ENCODE data around the gene GALR1. TPM values are rescaled to one million over a fixed set of nuclear protein-coding genes. Genes with fewer than 3 reads are reported as not detected.

GALR1 gene
- total RNA-seq, 1 donor from 2014 or later: not detected

DNA sequence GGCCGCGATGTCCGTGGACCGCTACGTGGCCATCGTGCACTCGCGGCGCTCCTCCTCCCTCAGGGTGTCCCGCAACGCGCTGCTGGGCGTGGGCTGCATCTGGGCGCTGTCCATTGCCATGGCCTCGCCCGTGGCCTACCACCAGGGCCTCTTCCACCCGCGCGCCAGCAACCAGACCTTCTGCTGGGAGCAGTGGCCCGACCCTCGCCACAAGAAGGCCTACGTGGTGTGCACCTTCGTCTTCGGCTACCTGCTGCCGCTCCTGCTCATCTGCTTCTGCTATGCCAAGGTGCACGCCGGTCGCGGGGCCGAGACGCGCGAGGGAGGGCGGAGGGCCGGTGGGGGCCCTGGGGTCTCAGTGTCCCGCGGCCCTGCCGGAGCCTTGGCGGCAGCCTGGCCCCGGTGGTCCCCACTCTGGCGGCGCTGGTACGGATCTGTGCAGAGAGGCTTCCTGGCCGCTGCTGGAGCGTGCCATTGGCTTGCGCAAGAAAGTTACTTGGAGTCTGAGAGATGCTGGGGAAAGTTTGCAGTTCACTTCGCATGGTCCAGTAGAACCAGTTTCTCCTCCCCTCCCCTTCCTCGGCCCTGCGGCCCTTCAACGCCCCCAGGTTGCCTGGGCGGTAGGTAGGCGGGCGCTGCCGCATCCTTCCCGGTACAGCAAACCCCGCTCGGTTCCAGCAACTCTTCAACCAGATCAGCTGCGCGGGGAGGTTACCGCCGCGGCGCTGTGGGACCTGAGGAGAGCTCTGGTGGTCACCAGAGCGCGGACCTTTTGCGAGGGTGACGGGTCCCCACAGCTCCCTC lies 1.5 kb downstream of the GALR1 start:
- H3K27ac ChIP-seq: no peak overlapping the region
- intact Hi-C loops (cut with DNase I): no loop called here
- peaks cover 0 to 3% of the 10 kb centered on the region in 2 donors for H3K9me3 ChIP-seq
- no peaks in the 10 kb centered on the region for H3K36me3 ChIP-seq
- H3K27me3 ChIP-seq: peaks cover 9% of the 10 kb centered on the region
- no peak for DNase-seq (ENCODE audit: low spot score in 2 of 2)
- TF ChIP-seq CTCF (IDR thresholded peaks at IDR 0.05): no peak
- no peaks in the 10 kb centered on the region for H3K4me1 ChIP-seq
- H3K4me3 ChIP-seq: peak overlapping the region in 1 of 2 donors; percentile 55

DNA sequence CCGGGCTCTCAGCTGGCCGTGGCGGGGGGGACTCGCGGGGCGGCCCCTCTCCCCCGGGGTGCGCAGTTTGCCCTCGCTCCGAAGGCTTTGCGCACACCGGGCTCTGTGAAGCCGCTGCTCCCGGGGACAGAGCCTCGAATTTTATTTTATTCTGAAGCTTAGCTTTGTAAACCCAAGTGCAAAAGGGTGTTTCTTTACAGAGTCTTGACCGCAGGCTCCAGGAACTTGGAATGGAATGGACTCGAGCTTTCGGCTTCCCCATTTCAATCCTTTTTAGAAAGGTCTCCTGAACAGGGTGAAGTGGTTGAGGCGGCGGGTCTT lies 2.0 kb downstream of the GALR1 start:
- intact Hi-C loops (cut with DNase I): no loop called here
- no peak for TF ChIP-seq CTCF (IDR thresholded peaks at IDR 0.05)
- Histone ChIP-seq H3K27me3 (peaks cover 9% of the 10 kb centered on the region), H3K36me3 (no peaks in the 10 kb centered on the region), H3K9me3 (peaks cover 0 to 3% of the 10 kb centered on the region in 2 donors), H3K4me3 (no peak overlapping the region), H3K27ac (no peak overlapping the region), H3K4me1 (no peaks in the 10 kb centered on the region)
- DNase-seq (ENCODE audit: low spot score in 2 of 2): no peak

- intact Hi-C loops (cut with DNase I): no loop called here
- Histone ChIP-seq H3K4me3 (no peak overlapping the region), H3K36me3 (no peaks in the 10 kb centered on the region), H3K9me3 (no peaks in the 10 kb centered on the region), H3K27ac (no peak overlapping the region), H3K27me3 (peaks cover 9% of the 10 kb centered on the region), H3K4me1 (no peaks in the 10 kb centered on the region)
- TF ChIP-seq CTCF (IDR thresholded peaks at IDR 0.05): no peak
- DNase-seq (ENCODE audit: low spot score in 2 of 2): no peak
Measured at GRCh38 chr18:77254711-77255405, 5.2 kb downstream of the GALR1 start.

DNA sequence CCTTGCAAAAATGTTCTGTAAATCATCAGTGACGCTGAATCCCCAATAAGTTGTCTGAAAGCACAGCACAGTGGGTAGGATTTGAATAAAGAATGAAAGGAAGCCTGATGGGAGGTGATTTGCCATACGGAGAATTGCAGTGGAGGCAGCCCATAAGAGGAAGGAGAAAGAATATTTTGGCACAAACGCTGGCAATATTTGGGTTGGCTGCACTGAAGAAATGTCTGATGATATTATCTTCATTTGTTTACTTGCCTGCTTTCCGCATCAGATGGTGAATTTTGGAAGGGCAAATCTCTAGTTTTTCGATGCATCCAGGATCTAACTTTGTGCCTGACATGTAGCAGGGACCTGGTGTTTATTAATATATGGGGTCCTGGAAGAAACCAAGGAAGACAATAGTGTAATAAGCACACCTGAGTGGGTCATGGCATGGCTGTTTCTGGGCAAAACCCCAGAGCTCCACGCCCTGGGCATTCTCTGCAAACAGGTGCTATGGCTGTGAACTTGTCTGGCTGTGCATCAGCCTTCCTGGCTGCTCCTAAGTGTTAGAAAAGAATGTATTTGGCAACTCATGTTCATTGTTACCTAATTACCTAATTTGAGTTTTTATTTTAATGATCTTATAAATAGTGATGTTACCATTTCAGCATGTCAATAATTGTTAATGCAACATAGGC lies 5.9 kb downstream of the GALR1 start:
- Histone ChIP-seq H3K27me3 (peaks cover 9% of the 10 kb centered on the region), H3K4me1 (no peaks in the 10 kb centered on the region), H3K9me3 (no peaks in the 10 kb centered on the region), H3K27ac (no peak overlapping the region), H3K36me3 (no peaks in the 10 kb centered on the region), H3K4me3 (no peak overlapping the region)
- intact Hi-C loops (cut with DNase I): no loop called here
- no peak for DNase-seq (ENCODE audit: low spot score in 2 of 2)
- TF ChIP-seq CTCF (IDR thresholded peaks at IDR 0.05): no peak

GRCh38 chr18:77262643-77263465 lies 13.2 kb downstream of the GALR1 start:
- H3K4me1 ChIP-seq: no peaks in the 10 kb centered on the region
- no peak overlapping the region for H3K4me3 ChIP-seq

More at GRCh38 chr18:77262643-77263465, 13.2 kb downstream of the GALR1 start:
- intact Hi-C loops (cut with DNase I): no loop called here
- H3K27me3 ChIP-seq: no peaks in the 10 kb centered on the region
- no peak for DNase-seq (ENCODE audit: low spot score in 2 of 2)
- no peak for TF ChIP-seq CTCF (IDR thresholded peaks at IDR 0.05)
- no peak overlapping the region for H3K27ac ChIP-seq
- no peaks in the 10 kb centered on the region for H3K36me3 ChIP-seq
- H3K9me3 ChIP-seq: no peaks in the 10 kb centered on the region
